NCI-H510A treated with DMSO at 0.1 percent for 48 hours (cell line): ENCODE measurements around the gene TUBB6.

ENCODE experiments used
- DNase-seq: peaks from one replicate; lab custom pipeline; 2025; lab: John Stamatoyannopoulos, UW

The TUBB6 gene

GRCh38 chr18:12338382-12338781 lies 30.3 kb downstream of the TUBB6 start:
- DNase-seq: no peak

GRCh38 chr18:12340945-12341660 lies 33.1 kb downstream of the TUBB6 start:
- no peak for DNase-seq

DNA sequence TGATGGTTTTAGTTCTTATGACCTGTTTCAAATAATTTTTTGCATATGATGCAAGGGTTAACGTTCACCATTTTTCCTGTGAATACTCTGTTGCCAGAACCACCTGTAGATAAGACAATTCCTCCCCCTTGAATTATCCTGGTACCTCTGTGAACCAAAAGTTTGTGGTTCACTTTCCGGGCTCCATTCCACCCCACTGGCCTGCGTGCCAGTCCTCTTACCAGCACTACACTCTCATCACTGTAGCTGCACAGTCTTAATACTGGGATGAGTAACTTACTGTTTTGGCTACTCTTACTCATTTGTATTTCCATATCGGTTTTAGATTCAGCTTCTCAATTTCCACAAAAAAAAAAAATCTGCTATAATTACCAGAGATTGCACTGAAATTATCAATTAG lies 34.6 kb downstream of the TUBB6 start:
- DNase-seq: no peak

DNA sequence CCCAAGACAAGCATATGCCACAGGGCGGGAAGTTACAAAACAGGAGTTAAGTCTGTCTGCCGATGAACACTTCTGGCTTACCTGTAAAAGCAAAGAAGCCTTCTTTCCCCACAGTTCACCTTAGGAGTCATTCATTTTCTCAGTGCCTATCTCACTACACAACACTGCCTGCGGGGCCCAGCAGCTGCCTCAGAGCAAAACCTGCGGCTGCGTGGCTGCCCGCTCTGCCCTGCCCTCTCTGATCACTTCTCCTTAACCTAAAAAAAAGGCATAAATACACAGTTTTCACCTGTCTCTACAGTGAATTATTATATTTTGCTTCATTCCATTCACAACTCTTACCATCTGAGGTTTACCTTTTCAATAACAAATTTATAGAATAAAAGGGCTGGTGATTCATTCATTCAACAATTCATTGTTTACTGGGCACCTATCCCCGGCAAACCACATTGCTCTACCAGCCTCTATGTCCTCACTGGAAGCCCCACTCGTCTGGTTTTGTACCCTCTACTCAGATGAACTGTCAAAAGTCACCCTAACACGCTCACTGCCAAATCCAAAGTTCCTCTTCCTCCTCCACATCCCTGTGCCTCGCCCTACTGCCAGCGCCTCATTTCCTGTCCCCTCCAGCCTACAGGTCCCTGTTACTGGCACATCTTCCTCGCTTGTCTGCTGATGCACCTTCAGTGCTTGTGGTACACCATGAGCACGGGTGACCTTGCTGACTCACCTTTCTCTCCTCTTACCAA lies 37.6 kb downstream of the TUBB6 start:
- DNase-seq: no peak

DNA sequence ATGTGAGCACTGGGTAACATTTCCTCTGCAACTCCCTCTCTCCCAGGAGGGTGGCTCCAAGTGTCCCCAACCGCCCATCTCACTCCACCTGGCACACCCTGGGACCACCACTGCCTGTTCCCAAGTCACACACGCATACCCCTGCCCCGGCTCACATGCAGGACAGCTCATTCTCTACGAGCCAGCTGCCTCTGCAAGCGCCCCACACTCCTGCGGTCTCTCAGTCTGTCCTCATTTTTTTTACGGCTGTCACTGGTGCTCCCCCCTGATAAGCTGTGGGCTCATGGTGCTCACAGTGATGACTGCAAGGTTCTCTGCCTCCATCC lies 38.2 kb downstream of the TUBB6 start:
- no peak for DNase-seq

DNA sequence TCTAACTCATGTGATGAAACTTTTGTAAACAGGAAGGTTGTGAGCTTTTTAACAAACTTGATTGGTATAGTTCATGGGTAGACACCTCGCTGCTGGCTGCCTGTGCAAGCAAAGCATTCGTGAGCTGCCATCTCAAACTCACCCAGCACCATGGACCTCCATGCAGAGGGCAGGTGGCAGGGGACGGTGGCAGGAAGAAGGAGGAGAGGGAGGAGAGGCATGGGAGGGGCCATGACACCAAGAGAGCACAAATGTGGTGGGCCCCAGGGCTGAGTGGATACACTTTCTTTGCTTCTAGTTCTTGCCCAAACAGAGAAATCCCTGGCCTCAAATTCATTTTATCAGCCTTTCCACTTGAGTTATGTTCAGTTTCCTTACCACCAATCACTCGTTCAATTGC lies 39.9 kb downstream of the TUBB6 start:
- no peak for DNase-seq

GRCh38 chr18:12352188-12352587 lies 44.1 kb downstream of the TUBB6 start:
- no peak for DNase-seq

DNA sequence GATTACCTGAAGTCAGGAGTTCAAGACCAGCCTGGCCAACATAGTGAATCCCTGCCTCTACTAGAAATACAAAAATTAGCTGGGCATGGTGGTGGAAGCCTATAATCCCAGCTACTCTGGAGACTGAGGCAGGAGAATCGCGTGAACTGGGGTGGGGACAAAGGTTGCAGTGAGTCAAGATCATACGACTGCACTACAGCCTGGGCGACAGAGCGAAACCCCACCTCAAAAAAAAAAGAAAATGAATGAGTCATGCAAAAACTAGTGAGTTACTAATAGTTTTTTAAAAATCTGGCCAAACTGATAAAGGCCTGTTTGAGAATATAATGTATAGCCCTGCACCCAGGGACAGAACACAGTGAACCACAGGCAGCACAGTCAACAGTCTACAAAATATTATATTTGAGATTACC lies 51.5 kb downstream of the TUBB6 start:
- DNase-seq: no peak

DNA sequence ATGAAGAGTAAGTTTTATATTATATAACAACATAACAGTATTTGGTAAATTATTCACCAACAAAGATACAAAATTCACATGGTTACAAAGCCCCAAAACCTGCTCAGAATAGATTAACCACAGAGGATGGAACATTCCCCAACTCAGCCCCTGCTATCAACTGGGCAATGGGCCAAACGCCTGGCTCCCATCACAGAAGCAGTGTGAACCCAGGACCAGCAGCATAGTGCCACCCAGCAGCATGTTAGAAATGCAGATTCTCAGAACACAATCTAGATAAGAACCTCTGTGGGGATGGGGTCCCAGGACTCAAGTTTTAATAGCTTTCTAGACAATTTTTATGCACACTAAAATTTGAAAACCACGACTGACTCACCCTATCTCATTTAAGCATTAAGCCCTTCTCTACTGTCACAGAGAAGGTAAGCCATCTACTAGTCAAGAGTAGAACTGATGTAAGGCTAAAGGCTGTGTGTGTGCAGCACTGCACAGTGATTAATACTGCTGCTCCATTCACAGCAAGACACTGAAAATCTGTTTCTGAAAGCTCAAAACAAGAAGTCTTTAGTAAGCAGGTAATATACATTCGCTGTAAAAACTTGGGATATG lies 53.8 kb downstream of the TUBB6 start:
- DNase-seq: no peak

DNA sequence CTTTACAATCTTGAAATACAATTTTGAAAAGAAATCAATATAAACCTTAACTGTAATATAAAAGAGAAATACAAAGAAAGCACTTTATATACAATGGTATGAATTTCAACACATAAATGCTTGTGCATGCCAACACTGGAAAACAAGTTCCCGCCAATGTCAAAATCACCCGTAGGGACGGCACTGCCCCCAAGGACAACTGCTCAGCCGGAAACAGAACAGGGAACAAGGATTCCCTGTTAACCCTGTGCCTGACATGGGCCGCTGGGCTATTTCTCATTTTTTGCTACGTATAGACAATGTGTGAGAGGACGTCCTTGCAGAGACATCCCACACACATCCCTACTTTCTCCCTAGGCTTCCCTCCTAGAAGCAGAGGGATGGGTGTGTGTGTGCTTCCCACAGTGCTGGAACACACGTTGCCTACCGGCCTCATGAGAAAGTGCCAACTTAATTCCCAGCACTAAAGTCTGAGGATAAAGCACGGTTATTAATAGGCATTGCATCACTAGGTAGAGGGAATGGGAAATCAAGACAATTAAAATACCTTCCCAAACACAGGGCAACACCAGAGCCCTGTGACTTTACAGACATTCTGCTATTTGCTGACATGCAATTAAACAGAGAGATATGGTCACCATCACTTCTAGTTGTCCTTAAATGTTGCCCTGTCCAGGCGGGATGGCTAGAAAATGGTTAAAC lies 54.6 kb downstream of the TUBB6 start:
- DNase-seq: no peak

- no peak for DNase-seq
Observed at GRCh38 chr18:12366379-12366778, 58.3 kb downstream of the TUBB6 start.

DNA sequence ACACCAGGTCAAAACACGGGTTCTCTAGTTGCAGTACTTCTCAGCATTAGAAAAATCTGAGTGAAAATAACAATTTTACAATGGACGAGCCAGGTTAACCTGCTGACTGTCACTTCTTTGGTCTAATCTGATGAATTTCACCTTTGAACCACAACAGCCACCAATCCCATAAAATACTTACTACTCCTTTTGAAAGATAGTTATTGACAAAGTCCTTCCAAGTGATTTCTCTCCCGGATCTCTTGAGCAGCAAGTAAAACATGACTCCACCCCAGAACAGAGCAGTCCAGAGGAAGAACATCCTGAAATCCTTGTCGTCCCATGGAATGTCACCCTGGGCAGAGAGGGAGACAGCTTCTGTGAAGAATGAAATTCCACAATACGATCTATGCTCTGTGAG lies 58.7 kb downstream of the TUBB6 start:
- DNase-seq: no peak

DNA sequence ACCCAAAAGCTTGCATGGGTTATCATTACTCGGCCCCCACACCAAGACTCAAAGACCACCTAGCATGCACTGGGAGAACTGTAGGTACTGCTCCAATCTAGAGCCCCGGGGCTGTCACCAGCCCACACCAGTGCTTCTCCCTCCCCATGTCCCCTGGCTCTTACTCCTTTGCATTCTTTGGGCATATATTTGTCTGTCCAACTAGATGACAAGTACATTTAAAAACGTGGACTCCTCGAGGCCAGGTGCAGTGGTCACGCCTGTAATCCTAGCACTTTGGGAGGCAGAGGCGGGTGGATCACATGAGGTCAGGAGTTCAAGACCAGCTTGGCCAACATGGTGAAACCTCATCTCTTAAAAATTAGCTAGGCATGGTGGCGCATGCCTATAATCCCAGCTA lies 61.2 kb downstream of the TUBB6 start:
- no peak for DNase-seq

DNA sequence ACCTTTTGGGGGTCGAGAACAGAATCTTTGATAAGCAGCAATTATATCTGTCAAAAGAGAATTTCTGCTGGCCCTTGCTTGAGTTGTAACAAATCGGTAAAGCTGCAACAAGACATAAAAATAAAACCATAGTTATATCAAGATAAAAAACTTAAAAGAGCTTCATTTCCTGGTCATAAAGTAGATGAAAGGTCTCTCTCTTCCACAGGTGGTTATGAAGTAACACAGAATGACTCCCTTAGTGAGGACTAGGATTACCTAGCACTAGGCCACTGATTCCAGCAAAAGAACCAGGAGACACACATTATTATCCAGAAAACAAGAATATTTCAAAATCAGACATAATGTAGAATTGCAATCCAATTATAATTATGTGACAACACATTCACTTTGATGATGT lies 63.5 kb downstream of the TUBB6 start:
- DNase-seq: no peak

GRCh38 chr18:12372406-12372805 lies 64.4 kb downstream of the TUBB6 start:
- DNase-seq: no peak

DNA sequence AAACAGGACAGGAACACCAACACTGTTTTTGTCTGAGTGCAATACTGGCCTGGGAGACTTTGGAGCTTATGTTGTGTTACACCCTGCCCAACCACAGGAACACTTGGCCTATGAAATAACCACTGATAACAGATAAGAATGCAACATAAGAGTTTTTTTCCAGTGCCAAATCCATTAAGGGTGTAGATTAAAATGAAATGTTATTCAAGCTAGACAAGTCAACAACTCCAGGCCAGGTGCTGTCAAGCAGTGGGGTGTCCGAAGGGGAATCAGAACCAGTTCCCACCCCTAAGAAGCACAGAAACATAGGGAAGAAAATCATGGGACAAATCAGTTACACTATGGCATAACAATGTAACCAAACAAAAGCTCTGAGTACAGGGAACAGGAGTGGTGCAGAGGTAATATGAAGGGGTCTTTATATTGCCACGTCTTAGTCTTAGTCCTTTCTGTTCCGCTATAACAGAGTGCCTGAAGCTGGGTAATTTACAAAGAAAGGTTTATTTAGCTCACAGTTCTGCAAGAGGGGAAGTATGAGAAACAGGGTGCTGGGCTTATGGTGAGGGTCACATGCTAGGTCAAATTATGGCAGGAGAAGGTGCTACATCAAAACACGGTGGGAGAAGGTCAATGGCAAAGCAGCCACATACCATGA lies 65.2 kb downstream of the TUBB6 start:
- DNase-seq: no peak

- no peak for DNase-seq
Observed at GRCh38 chr18:12373771-12374116, 65.7 kb downstream of the TUBB6 start.

- no peak for DNase-seq
Observed at GRCh38 chr18:12374401-12374800, 66.4 kb downstream of the TUBB6 start.
